NT2/D1 (cell line): ENCODE results near the gene EDAR.

Experiments
- SUZ12 ChIP-seq: IDR thresholded peaks from 2 replicates; pipeline ENCODE4 v1.6.1; 2011; ENCODE audit not compliant: insufficient read length, insufficient read depth; ENCODE audit errors: extremely low read depth
- YY1 ChIP-seq: IDR thresholded peaks from 2 replicates; pipeline ENCODE4 v1.6.1; 2011; ENCODE audit not compliant: insufficient read length, insufficient read depth

DNA sequence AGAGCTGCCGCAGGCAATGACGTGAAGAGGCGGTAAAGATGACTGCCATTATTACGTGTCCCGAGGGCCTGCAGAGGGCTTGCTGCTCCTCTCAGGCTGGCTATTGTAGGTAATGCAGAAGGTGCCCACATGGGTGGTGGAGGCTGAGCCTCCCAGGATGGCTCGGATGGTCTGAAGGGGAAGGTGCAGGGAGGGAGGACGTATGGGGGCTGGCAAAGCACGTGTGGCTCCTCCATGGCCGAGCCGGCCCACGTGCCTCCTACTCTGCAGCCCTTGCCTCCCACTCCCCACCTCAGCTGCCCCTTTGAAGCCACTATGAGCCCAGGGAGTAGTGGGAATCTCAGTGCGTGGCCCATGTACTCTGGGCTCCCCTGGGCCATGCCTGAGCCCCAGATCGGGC, 48.9 kb downstream of the EDAR start:
- TF ChIP-seq YY1: no peak
- TF ChIP-seq SUZ12: no peak
